SK-N-SH treated with all-trans-retinoic acid at 6 μM for 48 hours (cell line): ENCODE measurements around the gene DOCK9.

Experiments used
- ATAC-seq: fragments of 200-7000 bp; cut with Tn5 transposase; 3 replicates; pipeline ENCODE4 v1.9.1; 2020; ENCODE audit warnings: mild to moderate bottlenecking, moderate library complexity
- ARNTL ChIP-seq: fragments of 450-650 bp; formaldehyde crosslinking; IDR thresholded peaks from 2 replicates; pipeline ENCODE4 v1.5.0; 2020; ENCODE audit warnings: low read depth, mild to moderate bottlenecking, moderate library complexity, borderline replicate concordance
- BACH2 ChIP-seq: fragments of 250-450 bp; sonication (Bioruptor Pico); IDR thresholded peaks from 2 replicates; pipeline ENCODE4 v1.9.0; 2021; ENCODE audit warnings: mild to moderate bottlenecking, borderline replicate concordance
- CSDC2 ChIP-seq: fragments of 250-450 bp; sonication (Bioruptor Pico); IDR thresholded peaks from 2 replicates; pipeline ENCODE4 v1.5.0; 2020; ENCODE audit warnings: mild to moderate bottlenecking, moderate library complexity
- ESRRG ChIP-seq: fragments of 250-450 bp; sonication (Bioruptor Pico); IDR thresholded peaks from 2 replicates; pipeline ENCODE4 v1.6.1; 2021; ENCODE audit warnings: mild to moderate bottlenecking
- OSR1 ChIP-seq: fragments of 250-450 bp; sonication (Bioruptor Pico); IDR thresholded peaks from 2 replicates; pipeline ENCODE4 v1.8.0; 2022; ENCODE audit warnings: moderate library complexity, mild to moderate bottlenecking, inconsistent platforms
- PPARA ChIP-seq: fragments of 250-450 bp; sonication (Bioruptor Pico); IDR thresholded peaks from 2 replicates; pipeline ENCODE4 v1.5.0; 2020; ENCODE audit warnings: mild to moderate bottlenecking, borderline replicate concordance
- RARB ChIP-seq: fragments of 250-450 bp; sonication (Bioruptor Pico); IDR thresholded peaks from 2 replicates; pipeline ENCODE4 v1.8.0; 2021; ENCODE audit warnings: mild to moderate bottlenecking, moderate library complexity
- SNAI2 ChIP-seq: fragments of 250-450 bp; sonication (Bioruptor Pico); IDR thresholded peaks from 2 replicates; pipeline ENCODE4 v1.5.0; 2020; ENCODE audit warnings: mild to moderate bottlenecking, moderate library complexity
- TCF4 ChIP-seq: fragments of 250-450 bp; sonication (Bioruptor Pico); IDR thresholded peaks from 2 replicates; pipeline ENCODE4 v1.8.0; 2021; ENCODE audit warnings: mild to moderate bottlenecking, moderate library complexity, borderline replicate concordance
- TOX ChIP-seq: fragments of 250-450 bp; sonication (Bioruptor Pico); IDR thresholded peaks from 2 replicates; pipeline ENCODE4 v1.8.0; 2021; ENCODE audit warnings: mild to moderate bottlenecking, moderate library complexity, borderline replicate concordance
- ZFP3 ChIP-seq: fragments of 250-450 bp; sonication (Bioruptor Pico); IDR thresholded peaks from 2 replicates; pipeline ENCODE4 v1.5.0; 2020; ENCODE audit warnings: mild to moderate bottlenecking, moderate library complexity
- ZFP30 ChIP-seq: fragments of 450-650 bp; formaldehyde crosslinking; IDR thresholded peaks from 2 replicates; pipeline ENCODE4 v1.5.0; 2022; ENCODE audit warnings: mild to moderate bottlenecking, moderate library complexity
- ZNF565 ChIP-seq: fragments of 450-650 bp; formaldehyde crosslinking; conservative IDR thresholded peaks from 2 replicates; pipeline ENCODE4 v1.5.0; 2020; ENCODE audit warnings: low read depth, mild to moderate bottlenecking, moderate library complexity
- TF ChIP-seq, protein P1 (sequence below): fragments of 250-450 bp; sonication (Bioruptor Pico); IDR thresholded peaks from 2 replicates; pipeline ENCODE4 v1.8.0; 2020; ENCODE audit warnings: mild to moderate bottlenecking, moderate library complexity, borderline replicate concordance
- TF ChIP-seq, protein P2 (sequence below): fragments of 250-450 bp; sonication (Bioruptor Pico); IDR thresholded peaks from 2 replicates; pipeline ENCODE4 v1.8.0; 2021; ENCODE audit warnings: low read depth, mild to moderate bottlenecking, moderate library complexity, borderline replicate concordance
- TF ChIP-seq, protein P3 (sequence below): fragments of 250-450 bp; sonication (Bioruptor Pico); IDR thresholded peaks from 2 replicates; pipeline ENCODE4 v1.5.0; 2020; ENCODE audit warnings: mild to moderate bottlenecking, moderate library complexity
- TF ChIP-seq, protein P4 (sequence below): fragments of 250-450 bp; sonication (Bioruptor Pico); IDR thresholded peaks from 2 replicates; pipeline ENCODE4 v1.5.1; 2021; ENCODE audit warnings: mild to moderate bottlenecking, moderate library complexity

The DOCK9 gene

DNA sequence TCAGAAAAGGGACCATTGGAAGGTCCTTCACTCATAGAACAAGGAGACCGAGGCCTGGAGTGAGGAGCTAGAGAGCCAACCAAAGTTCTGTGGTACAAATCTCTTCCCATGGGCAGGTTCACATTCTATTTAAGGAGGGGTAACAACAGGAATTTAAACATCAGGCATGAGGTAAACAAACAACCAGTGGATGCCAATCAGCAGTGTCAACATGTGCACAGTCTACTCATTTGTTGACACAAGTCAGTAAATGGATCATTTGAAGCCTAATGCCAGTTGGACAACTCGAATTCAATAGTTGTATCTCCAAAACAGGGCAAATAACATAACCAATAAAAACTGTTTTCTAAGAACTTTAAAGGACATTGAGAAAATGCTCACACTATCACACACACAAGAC is 6.3 kb upstream of the DOCK9 start:
- ATAC-seq = no peak
- TF ChIP-seq, protein P1, sequence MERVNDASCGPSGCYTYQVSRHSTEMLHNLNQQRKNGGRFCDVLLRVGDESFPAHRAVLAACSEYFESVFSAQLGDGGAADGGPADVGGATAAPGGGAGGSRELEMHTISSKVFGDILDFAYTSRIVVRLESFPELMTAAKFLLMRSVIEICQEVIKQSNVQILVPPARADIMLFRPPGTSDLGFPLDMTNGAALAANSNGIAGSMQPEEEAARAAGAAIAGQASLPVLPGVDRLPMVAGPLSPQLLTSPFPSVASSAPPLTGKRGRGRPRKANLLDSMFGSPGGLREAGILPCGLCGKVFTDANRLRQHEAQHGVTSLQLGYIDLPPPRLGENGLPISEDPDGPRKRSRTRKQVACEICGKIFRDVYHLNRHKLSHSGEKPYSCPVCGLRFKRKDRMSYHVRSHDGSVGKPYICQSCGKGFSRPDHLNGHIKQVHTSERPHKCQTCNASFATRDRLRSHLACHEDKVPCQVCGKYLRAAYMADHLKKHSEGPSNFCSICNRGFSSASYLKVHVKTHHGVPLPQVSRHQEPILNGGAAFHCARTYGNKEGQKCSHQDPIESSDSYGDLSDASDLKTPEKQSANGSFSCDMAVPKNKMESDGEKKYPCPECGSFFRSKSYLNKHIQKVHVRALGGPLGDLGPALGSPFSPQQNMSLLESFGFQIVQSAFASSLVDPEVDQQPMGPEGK (CRISPR knock-in tag) = no peak
- TF ChIP-seq, protein P2, sequence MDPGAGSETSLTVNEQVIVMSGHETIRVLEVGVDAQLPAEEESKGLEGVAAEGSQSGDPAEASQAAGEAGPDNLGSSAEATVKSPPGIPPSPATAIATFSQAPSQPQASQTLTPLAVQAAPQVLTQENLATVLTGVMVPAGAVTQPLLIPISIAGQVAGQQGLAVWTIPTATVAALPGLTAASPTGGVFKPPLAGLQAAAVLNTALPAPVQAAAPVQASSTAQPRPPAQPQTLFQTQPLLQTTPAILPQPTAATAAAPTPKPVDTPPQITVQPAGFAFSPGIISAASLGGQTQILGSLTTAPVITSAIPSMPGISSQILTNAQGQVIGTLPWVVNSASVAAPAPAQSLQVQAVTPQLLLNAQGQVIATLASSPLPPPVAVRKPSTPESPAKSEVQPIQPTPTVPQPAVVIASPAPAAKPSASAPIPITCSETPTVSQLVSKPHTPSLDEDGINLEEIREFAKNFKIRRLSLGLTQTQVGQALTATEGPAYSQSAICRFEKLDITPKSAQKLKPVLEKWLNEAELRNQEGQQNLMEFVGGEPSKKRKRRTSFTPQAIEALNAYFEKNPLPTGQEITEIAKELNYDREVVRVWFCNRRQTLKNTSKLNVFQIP (CRISPR knock-in tag) = no peak
- TF ChIP-seq OSR1 (CRISPR knock-in tag) (no peak), SNAI2 (CRISPR knock-in tag) (no peak), TOX (no peak), ZFP3 (no peak), ARNTL (CRISPR knock-in tag) (no peak), CSDC2 (CRISPR knock-in tag) (no peak), ZFP30 (CRISPR knock-in tag) (no peak), BACH2 (CRISPR knock-in tag) (no peak), ESRRG (CRISPR knock-in tag) (no peak), ZNF565 (no peak), TCF4 (no peak), RARB (CRISPR knock-in tag) (no peak)
- TF ChIP-seq, protein P3, sequence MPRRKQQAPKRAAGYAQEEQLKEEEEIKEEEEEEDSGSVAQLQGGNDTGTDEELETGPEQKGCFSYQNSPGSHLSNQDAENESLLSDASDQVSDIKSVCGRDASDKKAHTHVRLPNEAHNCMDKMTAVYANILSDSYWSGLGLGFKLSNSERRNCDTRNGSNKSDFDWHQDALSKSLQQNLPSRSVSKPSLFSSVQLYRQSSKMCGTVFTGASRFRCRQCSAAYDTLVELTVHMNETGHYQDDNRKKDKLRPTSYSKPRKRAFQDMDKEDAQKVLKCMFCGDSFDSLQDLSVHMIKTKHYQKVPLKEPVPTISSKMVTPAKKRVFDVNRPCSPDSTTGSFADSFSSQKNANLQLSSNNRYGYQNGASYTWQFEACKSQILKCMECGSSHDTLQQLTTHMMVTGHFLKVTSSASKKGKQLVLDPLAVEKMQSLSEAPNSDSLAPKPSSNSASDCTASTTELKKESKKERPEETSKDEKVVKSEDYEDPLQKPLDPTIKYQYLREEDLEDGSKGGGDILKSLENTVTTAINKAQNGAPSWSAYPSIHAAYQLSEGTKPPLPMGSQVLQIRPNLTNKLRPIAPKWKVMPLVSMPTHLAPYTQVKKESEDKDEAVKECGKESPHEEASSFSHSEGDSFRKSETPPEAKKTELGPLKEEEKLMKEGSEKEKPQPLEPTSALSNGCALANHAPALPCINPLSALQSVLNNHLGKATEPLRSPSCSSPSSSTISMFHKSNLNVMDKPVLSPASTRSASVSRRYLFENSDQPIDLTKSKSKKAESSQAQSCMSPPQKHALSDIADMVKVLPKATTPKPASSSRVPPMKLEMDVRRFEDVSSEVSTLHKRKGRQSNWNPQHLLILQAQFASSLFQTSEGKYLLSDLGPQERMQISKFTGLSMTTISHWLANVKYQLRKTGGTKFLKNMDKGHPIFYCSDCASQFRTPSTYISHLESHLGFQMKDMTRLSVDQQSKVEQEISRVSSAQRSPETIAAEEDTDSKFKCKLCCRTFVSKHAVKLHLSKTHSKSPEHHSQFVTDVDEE = no peak
- TF ChIP-seq, protein P4, sequence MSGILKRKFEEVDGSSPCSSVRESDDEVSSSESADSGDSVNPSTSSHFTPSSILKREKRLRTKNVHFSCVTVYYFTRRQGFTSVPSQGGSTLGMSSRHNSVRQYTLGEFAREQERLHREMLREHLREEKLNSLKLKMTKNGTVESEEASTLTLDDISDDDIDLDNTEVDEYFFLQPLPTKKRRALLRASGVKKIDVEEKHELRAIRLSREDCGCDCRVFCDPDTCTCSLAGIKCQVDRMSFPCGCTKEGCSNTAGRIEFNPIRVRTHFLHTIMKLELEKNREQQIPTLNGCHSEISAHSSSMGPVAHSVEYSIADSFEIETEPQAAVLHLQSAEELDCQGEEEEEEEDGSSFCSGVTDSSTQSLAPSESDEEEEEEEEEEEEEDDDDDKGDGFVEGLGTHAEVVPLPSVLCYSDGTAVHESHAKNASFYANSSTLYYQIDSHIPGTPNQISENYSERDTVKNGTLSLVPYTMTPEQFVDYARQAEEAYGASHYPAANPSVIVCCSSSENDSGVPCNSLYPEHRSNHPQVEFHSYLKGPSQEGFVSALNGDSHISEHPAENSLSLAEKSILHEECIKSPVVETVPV = no peak
- TF ChIP-seq, all 23 proteins: peak for 0

DNA sequence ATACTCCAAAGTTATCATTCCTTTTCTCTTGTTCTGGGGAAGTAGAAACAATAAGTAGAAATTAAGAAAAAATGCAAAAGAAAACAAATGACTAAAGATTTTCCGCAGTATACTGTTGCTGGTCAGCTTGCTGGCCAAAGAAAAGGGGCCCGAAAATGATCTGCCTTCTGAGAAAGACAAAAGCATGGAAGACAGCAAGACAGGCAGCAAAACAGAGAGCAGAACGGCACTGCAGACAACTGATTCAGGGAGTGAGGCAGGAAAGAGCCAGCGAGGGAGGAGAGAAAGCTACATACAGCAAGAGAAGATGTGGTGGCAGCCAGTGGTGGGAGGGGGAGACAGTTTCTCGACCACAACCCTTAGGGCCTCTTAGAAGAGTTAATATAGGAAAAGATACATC is 5.3 kb upstream of the DOCK9 start:
- TF ChIP-seq ARNTL (CRISPR knock-in tag) (no peak), RARB (CRISPR knock-in tag) (no peak)
- TF ChIP-seq, protein P2 (CRISPR knock-in tag) = no peak
- TF ChIP-seq, all 23 proteins: peak for 0
- ATAC-seq = no peak

DNA sequence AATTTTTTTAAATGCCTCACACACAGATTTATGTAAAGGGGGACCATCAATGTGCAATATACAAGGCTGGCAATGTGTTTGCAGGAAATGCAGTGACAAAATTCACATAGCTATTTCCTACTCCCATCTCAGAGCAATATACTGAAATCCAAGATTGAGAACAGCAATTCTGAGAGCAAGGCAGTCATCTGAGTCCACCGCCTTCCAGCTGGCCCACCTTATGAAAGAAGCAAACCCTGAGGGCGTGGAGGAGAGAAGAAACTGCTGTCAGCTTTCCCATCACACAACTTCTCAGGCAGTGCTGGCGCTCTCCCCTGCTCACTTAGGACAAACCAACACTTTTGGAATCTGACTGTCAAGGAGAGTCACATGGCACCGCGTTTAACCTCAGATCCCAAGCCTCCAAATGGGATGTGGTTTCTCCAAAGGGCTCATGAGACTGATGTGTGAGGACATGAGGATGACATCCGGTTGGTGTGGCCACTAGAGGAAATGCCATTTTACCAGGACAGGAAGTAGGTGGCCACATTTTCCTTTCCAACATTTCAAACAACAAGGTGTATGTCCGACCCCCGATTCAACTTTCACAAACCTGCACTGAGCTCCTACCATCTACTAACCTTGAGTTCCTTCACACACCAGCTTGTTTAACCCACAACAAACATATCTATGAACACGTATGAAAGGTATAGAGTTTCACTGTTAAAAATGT is 3.7 kb upstream of the DOCK9 start:
- ATAC-seq = no peak

More for the DNA sequence above, 3.7 kb upstream of the DOCK9 start:
- TF ChIP-seq SNAI2 (CRISPR knock-in tag) = no peak
- no peak for TF ChIP-seq PPARA (CRISPR knock-in tag)
- TF ChIP-seq, protein P1 (CRISPR knock-in tag) = no peak
